Stimulated activated CD4-positive, alpha-beta T cell treated with anti-CD3 and anti-CD28 coated beads, Interleukin-4, amount 100 ng/mL, for 24 hours (primary cell): ENCODE measurements around the gene PDGFRB.
"Not testable (repeated sequence)": the region's sequence is repeated elsewhere in the genome, so short reads cannot be mapped to it uniquely, and the experiment has no call there.

ENCODE experiments used
- DNase-seq: peaks from one replicate; pipeline ENCODE4 v3.0.0-alpha.2; 2020

PDGFRB gene

DNA sequence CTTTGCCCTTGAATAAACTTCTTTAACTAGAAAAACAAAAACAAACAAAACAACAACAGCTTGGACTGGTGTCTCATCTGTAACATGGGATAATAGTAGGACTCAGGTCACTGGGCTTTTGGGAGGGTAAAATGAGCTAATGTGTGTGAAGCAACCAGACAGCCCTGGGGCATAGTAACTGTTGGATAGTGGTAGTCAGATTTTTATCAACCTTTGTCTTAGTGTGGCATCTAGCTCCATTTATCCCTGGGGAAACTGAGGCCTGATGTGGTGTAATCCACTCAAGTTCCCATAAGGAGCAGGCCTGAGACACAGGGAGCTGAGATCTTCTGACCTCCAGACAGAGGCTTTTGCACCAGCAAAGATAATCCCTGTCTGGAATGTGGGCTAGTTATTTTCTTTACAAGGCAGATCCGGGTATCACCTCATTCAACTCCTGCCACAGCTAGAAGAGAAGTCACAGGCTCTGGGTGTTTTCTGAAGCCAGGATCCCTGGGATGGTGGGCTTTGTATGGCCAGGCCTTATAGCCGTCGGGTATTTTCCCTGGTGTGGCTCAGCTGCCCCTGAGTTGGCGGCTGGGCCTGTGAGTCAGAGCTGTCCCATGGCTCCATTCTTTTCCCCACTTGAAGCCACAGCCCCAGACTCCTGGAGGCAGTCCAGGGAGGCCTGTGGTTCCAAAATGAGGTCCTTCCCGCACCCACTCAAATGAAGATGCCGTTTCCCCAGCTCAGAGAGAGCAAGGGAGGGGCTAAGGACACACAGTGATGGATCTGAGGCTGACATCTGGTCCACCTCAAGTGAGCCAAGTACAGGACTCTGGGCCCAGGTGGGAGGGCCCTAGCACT is 43.2 kb downstream of the PDGFRB start:
- DNase-seq = no peak

DNA sequence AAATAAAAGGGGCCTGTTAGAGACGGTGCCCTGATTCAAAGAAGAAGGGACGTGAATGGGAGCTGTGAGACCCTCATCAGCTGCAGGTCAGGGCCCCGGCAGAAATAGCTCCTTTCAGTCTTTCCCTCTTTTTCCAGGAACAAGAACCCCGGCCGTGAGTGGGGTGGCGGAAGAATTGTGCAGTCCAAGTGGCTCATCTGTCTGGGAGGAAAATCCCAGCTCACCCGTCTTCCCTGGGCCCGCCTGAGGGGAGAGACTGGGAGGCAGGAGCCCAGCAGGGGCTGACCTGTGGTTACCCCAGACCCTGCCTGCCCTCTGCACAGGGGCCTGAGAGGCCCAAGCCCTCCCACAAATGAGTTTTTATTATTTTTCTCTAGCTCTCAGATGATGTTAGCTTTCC is 44.5 kb downstream of the PDGFRB start:
- DNase-seq = no peak

DNA sequence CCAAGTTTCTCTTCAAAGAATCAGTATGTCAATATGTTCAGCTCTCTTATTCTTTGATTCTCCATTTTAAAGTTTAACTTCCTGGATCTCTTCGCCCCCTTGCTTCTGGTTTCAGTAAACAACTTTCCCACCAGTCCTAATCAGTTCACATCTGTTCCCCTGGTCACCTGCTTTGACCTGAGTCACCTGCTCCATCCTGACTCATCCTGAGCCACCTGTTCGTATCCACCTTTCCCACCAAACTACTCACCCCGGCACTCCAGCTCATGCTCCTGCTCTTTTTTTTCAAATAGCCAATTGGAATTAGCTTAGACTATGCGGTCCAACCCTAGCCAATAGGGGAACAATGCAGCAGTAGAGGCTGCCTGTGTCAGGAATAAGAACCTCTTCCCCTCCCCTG is 45.7 kb downstream of the PDGFRB start:
- DNase-seq = no peak

DNA sequence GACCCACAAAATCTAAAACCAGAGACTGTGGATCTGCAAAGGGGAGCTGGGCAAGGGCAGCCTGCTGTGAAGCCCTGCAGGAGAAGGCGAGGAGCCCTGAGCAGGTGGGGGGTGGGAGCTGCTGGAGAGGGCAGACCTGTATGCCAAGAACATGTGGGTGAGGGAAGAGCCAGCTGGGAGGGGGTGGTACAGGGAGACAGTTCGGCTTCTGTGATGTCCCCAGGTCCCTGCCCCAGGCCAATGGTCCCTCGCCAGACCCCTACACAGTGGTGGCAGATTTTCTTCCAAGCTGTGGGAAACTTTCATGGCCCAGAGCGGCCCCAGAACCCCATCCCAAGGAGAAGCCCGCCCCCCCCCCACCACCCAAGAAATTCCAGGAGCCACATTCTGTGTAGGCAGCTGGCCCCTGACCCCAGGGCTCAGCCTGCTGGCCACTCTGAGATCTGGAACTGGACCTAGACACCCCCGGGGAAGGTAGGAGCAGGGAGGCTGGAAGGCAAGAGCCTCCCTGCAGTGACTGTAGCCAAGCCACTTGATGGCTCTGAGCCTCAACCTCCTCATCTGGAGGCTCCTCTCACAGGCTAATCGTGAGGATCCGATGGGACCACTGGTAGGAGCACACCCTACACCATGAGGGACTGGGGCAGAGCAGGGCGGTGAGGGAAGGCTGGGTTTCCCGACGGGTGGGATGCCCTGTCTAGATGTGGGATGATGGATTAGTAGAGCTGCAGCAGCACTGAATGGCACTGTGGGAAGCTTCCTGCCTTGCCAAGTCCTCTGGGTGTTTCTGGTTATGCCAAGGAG is 46.7 kb downstream of the PDGFRB start:
- DNase-seq = no peak

DNA sequence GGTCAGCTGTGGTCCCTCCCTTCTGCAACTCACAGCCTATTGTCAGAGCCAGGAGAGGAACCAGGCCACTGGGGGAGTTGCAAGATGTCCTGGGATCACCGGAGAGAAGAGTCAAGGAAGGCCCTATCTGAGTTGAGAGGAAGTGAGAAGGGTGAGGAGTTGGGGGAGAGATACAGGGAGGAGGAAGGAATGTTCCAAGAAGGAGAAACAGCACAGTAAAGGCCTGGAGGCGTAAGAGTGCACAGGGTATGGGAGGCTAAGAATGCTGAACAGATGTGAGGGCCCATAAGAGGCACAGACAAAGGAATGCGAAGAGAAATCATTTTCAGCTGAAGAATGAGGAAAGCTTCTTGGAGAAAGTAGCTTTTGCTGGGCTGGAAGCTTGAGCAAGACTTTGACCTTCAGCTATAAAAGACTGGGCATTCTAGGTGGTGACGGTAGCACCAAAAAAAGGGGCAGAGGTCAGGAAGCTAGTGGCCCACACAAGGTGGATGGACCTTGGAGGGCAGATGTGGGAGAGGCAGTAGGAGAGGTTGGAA is 47.7 kb downstream of the PDGFRB start:
- no peak for DNase-seq

DNA sequence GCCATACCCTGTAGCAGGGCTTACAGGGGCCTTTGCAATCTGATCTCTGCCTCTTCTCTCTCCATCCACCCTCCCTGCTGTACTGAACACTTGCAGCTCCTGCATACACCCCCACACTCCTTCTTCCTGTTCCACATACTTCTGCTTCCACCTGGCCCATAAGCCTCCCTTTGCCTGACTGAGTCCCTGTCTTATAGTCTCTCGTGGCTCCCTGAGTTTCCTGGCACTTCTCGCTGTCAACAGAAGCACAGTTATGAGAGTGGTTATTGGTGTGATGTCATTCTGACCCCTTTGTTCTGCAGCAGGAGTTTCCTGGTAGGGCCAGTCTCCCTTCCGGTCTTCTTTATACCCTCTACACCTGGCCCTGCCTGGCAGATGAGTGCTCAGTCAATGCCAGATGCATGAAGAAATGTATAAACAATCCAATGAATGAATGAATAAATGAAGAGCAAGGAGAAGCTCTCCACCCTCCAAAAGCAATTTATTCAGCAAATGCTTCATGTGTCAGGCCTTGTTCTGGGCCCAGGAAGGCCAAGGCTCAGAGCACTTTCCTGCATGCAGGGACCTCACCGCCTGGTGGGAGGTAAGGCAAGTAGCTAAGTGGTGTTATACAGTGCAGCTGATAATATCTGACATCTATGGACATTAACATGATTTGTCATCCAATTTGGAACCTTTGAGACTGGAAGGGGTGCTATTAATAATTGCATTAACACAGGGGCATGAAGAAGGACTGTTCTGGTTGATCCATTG is 48.8 kb downstream of the PDGFRB start:
- no peak for DNase-seq

DNA sequence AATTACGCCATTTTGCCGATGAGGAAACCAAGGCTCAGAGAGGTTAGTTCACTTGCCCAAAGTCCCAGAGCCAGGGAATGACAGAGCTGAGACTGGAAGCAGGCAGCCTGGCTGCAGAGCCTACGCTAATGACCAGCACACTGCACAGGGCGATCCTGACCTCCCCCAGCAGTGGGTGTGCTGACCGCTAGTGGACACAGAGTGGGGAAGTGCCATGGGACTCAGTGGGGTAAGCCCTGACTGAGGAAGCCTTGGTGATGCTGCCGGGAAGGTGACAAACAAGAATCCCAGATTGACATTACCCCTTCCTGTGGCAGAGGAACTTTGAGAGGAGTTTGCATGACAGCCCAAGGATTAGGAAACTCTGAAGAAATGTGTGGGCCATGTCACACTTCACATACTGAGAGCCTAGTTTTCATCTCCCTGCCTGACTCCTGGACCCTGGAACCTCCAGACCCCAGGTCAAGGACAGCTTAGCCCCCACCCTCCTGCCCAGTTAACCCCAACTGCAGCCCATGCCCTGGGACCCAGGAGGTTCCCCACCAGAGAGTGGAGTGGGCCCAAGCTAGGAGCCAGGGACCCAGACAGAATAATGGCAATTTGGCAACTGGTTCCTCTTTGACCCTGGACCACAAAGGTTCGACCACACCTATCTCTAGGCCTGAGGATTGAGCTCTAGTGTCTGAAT is 49.6 kb downstream of the PDGFRB start:
- DNase-seq = no peak

DNA sequence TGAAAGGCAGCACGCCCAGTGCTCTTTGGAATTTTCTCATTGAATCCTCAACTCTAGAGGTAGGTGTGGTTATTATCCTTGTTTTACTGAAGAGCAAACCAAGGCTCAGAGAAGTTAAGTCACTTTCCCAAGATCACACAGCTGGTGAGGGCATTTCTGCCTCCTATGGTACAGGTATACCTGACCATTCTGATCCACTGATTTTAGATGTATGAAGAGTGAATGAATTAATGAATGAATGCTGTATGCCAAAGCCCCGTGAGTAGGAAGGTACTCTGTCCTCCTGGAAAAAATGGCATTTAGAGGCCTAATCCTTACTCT is 51.1 kb downstream of the PDGFRB start:
- no peak for DNase-seq

DNA sequence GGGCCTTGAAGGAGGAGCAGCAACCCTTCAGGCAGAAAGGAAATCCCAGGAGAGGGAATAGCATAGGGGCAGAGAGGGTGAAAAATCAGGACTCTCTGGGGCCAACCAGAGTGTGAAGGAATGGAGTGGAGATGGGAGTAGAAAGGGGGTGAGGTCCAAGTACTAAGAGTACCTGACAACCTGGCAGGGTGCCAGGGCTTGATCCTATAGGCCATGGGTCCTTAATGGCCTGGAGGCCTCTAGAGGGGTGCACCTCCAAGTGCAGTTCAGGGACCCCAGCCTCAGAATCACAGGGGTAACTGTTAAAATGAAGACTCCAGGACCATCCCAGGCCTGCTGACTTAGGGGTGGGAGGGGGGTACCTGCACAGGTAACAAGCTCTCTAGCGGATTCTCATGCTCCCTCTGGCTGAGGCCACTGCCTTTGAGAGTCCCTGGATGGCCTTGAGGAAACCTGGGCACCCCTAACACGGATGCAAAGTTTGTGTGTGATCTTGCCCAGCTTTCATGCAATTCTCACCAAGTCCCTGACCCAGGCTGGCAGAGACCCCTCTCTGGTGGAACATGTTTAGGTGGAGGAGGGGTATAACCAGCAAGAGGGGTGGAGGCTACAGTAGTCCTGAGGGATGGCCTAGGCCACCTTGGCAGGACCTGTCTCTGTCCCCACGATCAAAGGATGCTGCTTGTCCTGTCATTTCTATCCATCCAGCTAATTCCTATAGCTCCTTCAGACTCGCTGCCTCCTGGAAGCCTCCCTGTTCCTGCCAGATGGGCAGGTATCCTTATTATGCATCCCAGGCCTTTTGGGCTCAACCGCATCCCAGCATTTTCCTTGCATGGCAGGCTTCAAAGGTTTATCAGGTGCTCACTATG is 51.7 kb downstream of the PDGFRB start:
- no peak for DNase-seq

DNA sequence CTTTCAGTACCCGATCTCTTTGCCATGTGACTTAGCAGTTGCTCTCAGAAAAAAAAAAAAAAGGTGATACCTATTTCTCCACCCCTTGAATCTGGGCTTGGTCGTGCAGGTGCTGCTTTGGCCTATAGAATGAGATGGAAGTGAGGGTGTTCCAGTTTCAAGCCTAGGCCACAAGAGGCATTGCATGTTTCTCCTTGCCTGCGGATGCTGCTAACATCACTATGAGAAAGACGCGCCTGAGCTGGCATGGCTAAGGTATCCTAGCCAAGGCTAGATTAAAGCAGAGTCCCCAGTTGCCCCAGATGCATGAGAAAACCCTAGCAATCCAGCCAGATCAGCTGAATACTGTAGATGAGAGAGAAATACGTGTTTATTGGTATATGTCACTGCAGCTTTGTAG is 54.6 kb downstream of the PDGFRB start:
- no peak for DNase-seq

DNA sequence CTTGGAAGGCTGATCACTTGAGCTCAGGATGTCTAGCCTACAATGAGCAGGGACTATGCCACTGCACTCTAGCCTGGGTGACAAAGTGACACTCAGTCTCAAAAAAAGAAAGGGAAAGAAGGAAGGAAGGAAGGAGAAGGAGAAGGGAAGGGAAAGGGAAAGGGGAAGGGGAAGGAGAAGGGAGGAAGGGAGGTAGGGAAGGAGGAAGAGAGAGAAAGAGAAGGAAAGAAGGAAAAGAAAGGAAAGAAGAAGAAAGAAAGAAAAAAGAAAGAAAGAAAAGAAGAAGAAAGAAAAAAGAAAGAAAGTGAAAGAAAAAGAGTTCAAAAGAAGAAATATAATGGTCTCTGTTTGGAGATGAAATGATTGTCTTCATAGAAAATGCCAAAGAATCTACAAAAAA is 58.5 kb downstream of the PDGFRB start:
- no peak for DNase-seq

DNA sequence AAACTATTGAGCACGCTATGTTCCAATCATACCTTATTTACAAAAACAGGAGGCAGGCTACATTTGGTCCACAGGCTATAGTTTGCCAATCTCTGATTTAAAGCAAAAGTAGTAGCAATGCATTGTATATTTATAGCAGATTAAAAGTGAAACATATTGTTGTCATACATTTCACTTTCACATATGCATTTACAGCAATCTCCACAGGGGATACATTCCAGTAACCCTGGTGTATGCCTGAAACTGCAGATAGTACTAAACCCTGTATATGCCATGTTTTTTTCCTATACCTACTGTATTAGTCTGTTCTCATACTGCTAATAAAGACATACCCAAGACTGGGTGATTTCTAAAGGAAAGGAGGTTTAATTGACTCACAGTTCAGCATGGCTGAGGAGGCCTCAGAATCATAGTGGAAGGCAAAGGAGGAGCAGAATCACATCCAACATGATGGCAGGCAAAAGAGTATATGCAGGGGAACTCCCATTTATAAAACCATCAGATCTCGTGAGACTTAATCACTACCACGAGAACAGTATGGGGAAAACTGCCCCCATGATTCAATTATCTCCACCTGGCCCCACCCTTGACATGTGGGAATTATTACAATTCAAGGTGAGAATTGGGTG is 63.4 kb downstream of the PDGFRB start:
- no peak for DNase-seq

DNA sequence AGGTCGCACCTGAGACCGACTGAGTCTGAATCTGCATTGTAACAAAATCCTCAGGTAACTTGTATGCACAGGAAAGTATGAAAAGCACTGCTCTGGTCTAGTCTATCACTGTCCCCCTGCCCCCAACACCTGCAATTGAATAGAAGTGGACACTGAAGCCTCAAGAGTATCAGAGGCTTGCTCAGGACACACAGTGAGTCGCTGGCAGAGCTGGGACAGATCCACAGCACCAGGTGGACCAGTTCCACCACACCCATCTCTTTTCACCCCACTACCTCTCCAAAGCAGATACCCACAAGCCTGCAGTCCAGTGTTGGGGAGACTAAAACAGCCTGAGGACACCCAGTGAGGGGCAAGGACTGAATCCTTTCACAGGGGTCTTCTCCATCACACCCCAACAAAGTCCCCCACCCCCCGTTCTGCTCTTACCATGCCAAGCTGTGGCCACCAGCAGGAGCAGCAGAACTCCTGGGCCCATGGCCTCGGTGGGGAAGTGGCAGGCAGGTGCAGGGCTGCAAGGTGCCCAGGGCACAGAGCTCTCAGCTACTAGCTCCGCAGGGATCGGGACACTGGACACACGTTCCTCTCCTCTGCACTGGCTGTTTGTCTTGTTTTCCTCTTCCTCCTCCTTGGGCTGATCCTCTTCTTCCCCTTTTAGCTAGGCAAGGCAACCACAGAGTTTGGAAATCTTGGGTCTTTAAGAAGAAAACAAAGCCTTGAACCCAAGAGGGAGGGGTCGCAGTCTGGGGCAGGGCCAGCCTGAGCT is 69.5 kb downstream of the PDGFRB start, which contains the start of gene CSF1R:
Gene CSF1R, minus strand, starts transcription at position 605 of the 766 bp plus-strand sequence. Its CDS starts 127 bp downstream, at position 478.
- no peak for DNase-seq

DNA sequence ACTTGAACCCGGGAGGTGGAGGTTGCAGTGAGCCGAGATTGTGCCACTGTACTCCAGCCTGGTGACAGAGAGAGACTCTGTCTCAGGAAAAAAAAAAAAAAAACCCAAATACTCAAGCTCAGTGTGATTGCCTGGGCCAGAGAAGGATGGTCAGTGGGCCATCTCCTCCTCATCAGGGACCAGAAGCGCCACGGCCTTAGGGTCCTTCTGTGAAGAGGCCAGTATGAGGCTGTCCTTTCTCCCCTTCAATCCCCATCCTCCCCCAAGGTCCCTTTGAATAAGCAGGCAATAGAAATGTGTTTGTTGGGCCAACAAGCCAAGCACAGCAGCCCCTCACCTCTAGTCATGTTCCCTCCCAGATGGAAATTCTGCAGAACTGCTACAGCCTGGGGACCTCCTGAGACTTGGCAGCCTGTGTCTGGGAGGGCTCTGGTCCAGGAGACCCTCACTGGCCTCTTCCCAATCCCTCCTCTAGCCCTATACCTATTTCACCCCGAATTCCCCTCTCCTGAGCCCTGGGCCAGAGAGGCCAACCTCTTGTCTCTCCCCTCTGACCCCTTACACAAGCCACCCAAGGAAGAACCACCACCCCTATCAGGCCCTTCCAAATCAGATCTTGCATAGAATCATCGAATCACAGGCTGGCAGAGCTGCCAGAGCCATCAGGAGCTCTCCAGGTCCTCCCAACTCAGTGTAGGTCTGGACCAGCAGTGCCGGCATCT is 70.3 kb downstream of the PDGFRB start:
- DNase-seq = no peak

DNA sequence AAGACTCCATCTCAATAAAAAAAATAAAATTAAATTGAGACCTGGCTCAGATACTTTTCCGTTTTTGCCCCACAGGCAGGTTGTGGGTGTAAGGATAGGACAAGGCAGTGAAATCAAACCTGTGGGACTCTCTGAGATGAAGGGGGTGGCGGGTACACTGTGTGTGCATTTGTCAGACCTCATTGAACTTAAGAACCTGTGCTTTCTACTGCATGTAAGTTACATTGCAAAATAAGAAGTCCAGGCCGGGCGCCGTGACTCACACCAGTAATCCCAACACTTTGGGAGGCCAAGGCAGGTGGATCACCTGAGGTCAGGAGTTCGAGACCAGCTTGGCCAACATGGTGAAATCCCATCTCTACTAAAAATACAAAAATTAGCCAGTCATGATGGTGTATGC is 70.9 kb downstream of the PDGFRB start:
- not testable (repeated sequence) for DNase-seq

DNA sequence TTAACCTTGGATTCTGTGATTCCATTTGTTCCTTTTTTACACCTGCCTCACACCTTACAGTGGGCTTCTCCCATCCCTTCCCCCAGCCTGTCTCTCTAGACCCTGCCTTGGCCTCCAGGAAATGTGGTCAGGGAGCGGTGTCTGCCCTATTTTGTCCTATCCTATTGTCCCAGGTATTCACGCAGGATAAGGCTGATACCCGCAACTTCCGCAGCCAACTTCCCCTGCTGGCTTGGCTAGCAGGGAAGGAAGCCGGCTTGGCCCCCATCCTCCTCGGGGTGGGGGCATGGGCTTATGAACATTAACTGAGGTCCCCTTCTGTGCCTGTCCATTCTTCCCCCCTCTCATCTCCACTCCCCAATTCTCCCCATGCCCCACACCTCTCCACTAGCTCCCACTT is 72.8 kb downstream of the PDGFRB start:
- no peak for DNase-seq

DNA sequence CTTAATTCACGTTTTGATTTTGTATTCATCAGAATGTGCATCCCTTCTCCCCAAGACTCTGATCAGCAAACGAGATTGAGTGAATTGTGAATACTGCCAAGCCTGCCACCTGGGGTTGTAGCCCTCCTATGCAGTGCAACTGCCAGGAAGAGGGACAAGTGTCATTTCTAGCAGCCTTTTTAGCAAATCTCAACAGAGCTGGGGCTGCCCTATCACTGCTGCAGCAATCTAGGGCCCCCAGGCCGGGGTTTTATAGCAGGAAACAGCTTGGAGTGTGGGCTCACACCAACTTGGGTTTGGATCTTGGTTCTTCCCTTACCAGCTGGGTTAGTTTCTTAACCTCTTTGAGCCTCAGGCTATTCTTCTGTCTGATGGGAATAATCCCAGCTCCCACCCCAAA is 73.3 kb downstream of the PDGFRB start:
- DNase-seq = no peak

DNA sequence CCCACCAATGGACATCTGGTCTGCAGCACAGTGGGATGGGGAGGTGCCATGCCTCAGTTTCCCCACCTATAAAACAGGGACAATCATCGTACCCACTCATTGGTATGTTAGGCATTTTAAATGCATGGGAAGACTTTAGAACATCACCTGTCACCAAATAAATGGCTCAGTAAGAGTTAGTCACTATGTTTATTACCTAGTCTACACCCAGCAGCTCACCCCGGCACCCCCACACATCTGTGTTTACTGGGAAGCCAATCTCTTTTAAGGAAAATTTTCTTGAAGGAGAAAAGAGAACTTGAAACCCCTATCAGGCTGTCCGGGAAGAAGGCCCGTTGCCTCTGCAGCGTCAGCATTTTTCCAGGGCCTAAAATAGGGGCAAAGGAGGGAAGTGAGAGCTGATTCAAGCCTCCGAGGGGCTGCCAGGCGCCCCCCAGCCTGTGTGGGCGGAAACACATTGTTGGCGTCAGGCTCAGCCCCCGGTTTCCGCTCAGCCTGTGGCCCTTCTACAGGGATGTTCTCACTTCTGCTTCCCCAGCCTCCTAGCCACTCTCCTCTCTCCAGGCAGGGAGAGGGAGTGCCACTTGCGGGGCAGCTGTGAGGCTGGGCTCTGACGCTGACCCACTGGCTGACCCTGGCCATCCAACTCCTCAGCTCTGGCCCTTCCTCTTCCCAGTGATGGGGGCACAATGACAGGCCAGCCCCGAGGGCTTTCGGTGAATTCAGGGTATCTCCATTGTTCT is 73.9 kb downstream of the PDGFRB start:
- no peak for DNase-seq
